Endothelial cell of umbilical vein (primary cell): ENCODE measurements around the gene VDR. TPM values are rescaled to one million over a fixed set of nuclear protein-coding genes. Genes with fewer than 3 reads are reported as not detected.

Experiments used
- BruUV-seq: library from RNA; stranded (reverse); fragments of 400-500 nt; replicated peaks from 2 replicates; lab custom pipeline; 2021; lab: Mats Ljungman, UMichigan
- CTCF ChIA-PET: fragments of 300-600, 350-600 bp; sonication (Branson Sonifier 250); formaldehyde crosslinking; loops from one replicate; lab custom pipeline; 2021; ENCODE audit warnings: antibody characterized with exemption, inconsistent platforms; lab: Charles Lee
- POLR2A ChIA-PET: fragments of 300-600, 350-600 bp; sonication (Branson Sonifier 250); formaldehyde crosslinking; loops from one replicate; lab custom pipeline; 2021; ENCODE audit warnings: antibody characterized with exemption, inconsistent platforms; lab: Charles Lee
- DNase-seq: peaks from one replicate; pipeline ENCODE4 v3.0.0-alpha.2; 2011; ENCODE audit warnings: low read depth, low spot score
- FAIRE-seq: peaks from 2 replicates; lab custom pipeline; 2011; peaks lifted over from hg19 to GRCh38; lab: Jason Lieb, UNC
- H2AFZ ChIP-seq: 2 replicates; pipeline ENCODE4 v1.6.0; 2012; ENCODE audit warnings: low read depth, low read length, control low read depth, inconsistent platforms
- H3K27ac ChIP-seq: 2 replicates; pipeline ENCODE4 v1.5.1; 2011; ENCODE audit warnings: low read depth, mild to moderate bottlenecking, control low read depth, low read length, moderate library complexity; ENCODE audit not compliant: insufficient read depth
- H3K27me3 ChIP-seq, 2 experiments: 2 replicates each; pipeline versions ENCODE4 v1.6.0 to v1.6.1; 2011; ENCODE audit warnings: low read length in 2 of 2, mixed read lengths in 1 of 2; ENCODE audit not compliant: control insufficient read depth in 2 of 2, insufficient read depth in 2 of 2
- H3K36me3 ChIP-seq, 2 experiments: 2 replicates in 1 of 2; 3 replicates in 1 of 2; pipeline ENCODE4 v1.5.1; 2011; ENCODE audit warnings: low read length in 2 of 2, mild to moderate bottlenecking in 1 of 2, moderate library complexity in 1 of 2; ENCODE audit not compliant: control insufficient read depth in 2 of 2, insufficient read depth in 2 of 2; ENCODE audit errors: extremely low read depth in 1 of 2
- H3K4me1 ChIP-seq: 3 replicates; pipeline ENCODE4 v1.5.1; 2011; ENCODE audit warnings: mild to moderate bottlenecking, low read length; ENCODE audit not compliant: control insufficient read depth, insufficient read depth; ENCODE audit errors: extremely low read depth
- H3K4me2 ChIP-seq: 2 replicates; pipeline ENCODE4 v1.6.1; 2011; ENCODE audit warnings: low read length, control low read depth, mixed read lengths; ENCODE audit not compliant: insufficient read depth
- H3K4me3 ChIP-seq, 3 experiments: fragments of 200-600 bp in 1 of 3; sonication (generic), shearing (Covaris generic) in 1 of 3; replicated peaks in 1 of 3; 2 replicates each; pipeline ENCODE4 v1.5.1; 2011 to 2016; ENCODE audit warnings: control low read depth in 3 of 3, low read length in 3 of 3, mild to moderate bottlenecking in 2 of 3, inconsistent platforms in 1 of 3, low read depth in 1 of 3, moderate library complexity in 1 of 3; ENCODE audit not compliant: insufficient read depth in 1 of 3
- H3K79me2 ChIP-seq: 2 replicates; pipeline ENCODE4 v1.6.0; 2012; ENCODE audit warnings: low read length, inconsistent platforms; ENCODE audit not compliant: control insufficient read depth, insufficient read depth
- H3K9ac ChIP-seq: replicated peaks from 2 replicates; pipeline ENCODE3; 2011; ENCODE audit warnings: low read length, control low read depth; ENCODE audit not compliant: insufficient read depth; ENCODE audit errors: extremely low read depth
- H3K9me1 ChIP-seq: replicated peaks from 3 replicates; pipeline ENCODE4 v1.6.0; 2011; ENCODE audit warnings: mild to moderate bottlenecking, low read length; ENCODE audit not compliant: control insufficient read depth, insufficient read depth; ENCODE audit errors: extremely low read depth
- H3K9me3 ChIP-seq: replicated peaks from 2 replicates; pipeline ENCODE4 v1.5.1; 2012; ENCODE audit warnings: low read length, inconsistent platforms; ENCODE audit not compliant: control insufficient read depth, insufficient read depth
- H4K20me1 ChIP-seq: replicated peaks from 2 replicates; pipeline ENCODE3; 2011; ENCODE audit warnings: mild to moderate bottlenecking, low read length; ENCODE audit not compliant: control insufficient read depth, insufficient read depth; ENCODE audit errors: extremely low read depth
- CTCF ChIP-seq, 2 donors: IDR thresholded peaks; 1 replicate in 1 of 2; 2 replicates in 1 of 2; pipeline ENCODE4 v1.5.1; 2011; ENCODE audit warnings: low read length in 2 of 2, mild to moderate bottlenecking in 2 of 2, moderate library complexity in 2 of 2, control low read depth in 1 of 2, inconsistent platforms in 1 of 2, low read depth in 1 of 2; ENCODE audit not compliant: insufficient read depth in 1 of 2; ENCODE audit errors: extremely low read depth in 1 of 2
- EZH2 ChIP-seq: IDR thresholded peaks from 2 replicates; pipeline ENCODE4 v1.6.1; 2012; ENCODE audit warnings: borderline replicate concordance, low read depth, mild to moderate bottlenecking, moderate library complexity, low read length, inconsistent platforms; ENCODE audit not compliant: severe bottlenecking
- FOS ChIP-seq: IDR thresholded peaks from 2 replicates; pipeline ENCODE4 v1.6.1; 2011; ENCODE audit warnings: mild to moderate bottlenecking, low read length, moderate library complexity, borderline replicate concordance; ENCODE audit not compliant: insufficient read depth
- JUN ChIP-seq: IDR thresholded peaks from 2 replicates; pipeline ENCODE4 v1.6.1; 2011; ENCODE audit warnings: borderline replicate concordance, low read depth; ENCODE audit not compliant: insufficient read length, insufficient read depth
- MYC ChIP-seq: IDR thresholded peaks from one replicate; pipeline ENCODE4 v1.6.1; 2011; ENCODE audit warnings: mild to moderate bottlenecking, low read depth, low read length
- POLR2A ChIP-seq: IDR thresholded peaks from 2 replicates; pipeline ENCODE4 v1.6.1; 2012; ENCODE audit warnings: low read depth, mild to moderate bottlenecking, control low read depth, low read length
- POLR2AphosphoS5 ChIP-seq: IDR thresholded peaks from 2 replicates; pipeline ENCODE4 v1.6.1; 2012; ENCODE audit warnings: low read depth, mild to moderate bottlenecking, control low read depth, low read length, moderate library complexity; ENCODE audit not compliant: insufficient read depth
- dilution Hi-C: fragments of 300-500 bp; cut with MboI; formaldehyde crosslinking; loops from one replicate; pipeline ENCODE4 v1.15.0; 2019; ENCODE audit warnings: low sequenced_read_pairs; ENCODE audit not compliant: extremely low pct_ligation_motif_present
- intact Hi-C: fragments of 100-400 bp; cut with micrococcal nuclease; formaldehyde crosslinking; loops from one replicate; pipeline ENCODE4 v1.10.0; 2022
- polyA plus RNA-seq, 4 experiments: library from polyadenylated mRNA; depleted of rRNA in 3 of 4; stranded (reverse) in 3 of 4; unstranded in 1 of 4; fragments of >200 nt; gene quantifications; 2 replicates each; pipeline versions ENCODE4 v1.2.1 to v1.2.3, GENCODE V29; 2011 to 2012; ENCODE audit warnings: missing spikeins in 1 of 4
- total RNA-seq: library from RNA; stranded (reverse); gene quantifications from 2 replicates; pipeline ENCODE4 v1.2.3, GENCODE V29; 2021
- TF ChIP-seq, protein P1 (sequence below): IDR thresholded peaks from 2 replicates; pipeline ENCODE4 v1.6.1; 2011; ENCODE audit not compliant: insufficient read depth, insufficient read length

VDR gene
- total and polyA plus RNA-seq, 2 donors (not counting 3 experiments of a cell fraction or from before 2014, with no cell fraction given), result 0.73 to 0.91 TPM

GRCh38 chr12:47833591-47834012 lies 71.2 kb downstream of the VDR start:
- FAIRE-seq (no peak), DNase-seq (no peak)
- H4K20me1 ChIP-seq, result no peaks in the 10 kb centered on the region
- H3K4me1 ChIP-seq, result peaks cover 7% of the 10 kb centered on the region
- H3K9ac ChIP-seq, result no peak overlapping the region
- no peak overlapping the region for H2AFZ ChIP-seq
- ChIA-PET POLR2A (no interaction called here), CTCF (interaction anchor here (7.6 to 15.5 kb wide), 4 partner anchors 14 to 52 kb away, joined by 229 to 427 read pairs (median 245); partner anchors contain the start of gene HDAC7)
- no peaks in the 10 kb centered on the region for H3K36me3 ChIP-seq
- no peak overlapping the region for H3K4me3 ChIP-seq
- no peaks in the 10 kb centered on the region for H3K27me3 ChIP-seq
- TF ChIP-seq CTCF (IDR thresholded peaks at IDR 0.05; ENCODE audit: extremely low read depth in 1 of 2, insufficient read depth in 1 of 2, low read depth in 1 of 2, low read length in 2 of 2), result no peak
- TF ChIP-seq JUN, result no peak
- no peak for TF ChIP-seq FOS
- TF ChIP-seq POLR2A, result no peak
- TF ChIP-seq POLR2AphosphoS5, result no peak
- no peak for TF ChIP-seq MYC
- TF ChIP-seq, protein P1, sequence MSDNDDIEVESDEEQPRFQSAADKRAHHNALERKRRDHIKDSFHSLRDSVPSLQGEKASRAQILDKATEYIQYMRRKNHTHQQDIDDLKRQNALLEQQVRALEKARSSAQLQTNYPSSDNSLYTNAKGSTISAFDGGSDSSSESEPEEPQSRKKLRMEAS, result no peak
- no peak for TF ChIP-seq EZH2
- no peak overlapping the region for H3K27ac ChIP-seq
- H3K79me2 ChIP-seq, result no peaks in the 10 kb centered on the region
- intact Hi-C loops (no loop called here), dilution Hi-C loops (no loop called here)
- H3K9me1 ChIP-seq, result no peaks in the 10 kb centered on the region
- H3K4me2 ChIP-seq, result no peak overlapping the region
- BruUV-seq, result no TSS peak
- H3K9me3 ChIP-seq, result no peaks in the 10 kb centered on the region
